BLaER1 (cell line): ENCODE results near the gene INPP5F.
A peak's percentile ranks its signal among the peaks of the same experiment; 100 is the strongest.

Experiments
- H3K27ac ChIP-seq: shearing (Covaris generic); formaldehyde crosslinking; 2 replicates; pipeline ENCODE4 v1.8.1; 2022
- H3K27me3 ChIP-seq: shearing (Covaris generic); formaldehyde crosslinking; 2 replicates; pipeline ENCODE4 v1.8.1; 2022
- H3K36me3 ChIP-seq: shearing (Covaris generic); formaldehyde crosslinking; 2 replicates; pipeline ENCODE4 v1.8.1; 2022
- H3K4me1 ChIP-seq: shearing (Covaris generic); formaldehyde crosslinking; 2 replicates; pipeline ENCODE4 v1.8.1; 2022
- H3K4me2 ChIP-seq: shearing (Covaris generic); formaldehyde crosslinking; 2 replicates; pipeline ENCODE4 v1.8.1; 2022
- H3K4me3 ChIP-seq: shearing (Covaris generic); formaldehyde crosslinking; 2 replicates; pipeline ENCODE4 v1.8.1; 2022
- H3K9ac ChIP-seq: shearing (Covaris generic); formaldehyde crosslinking; 2 replicates; pipeline ENCODE4 v1.8.1; 2022
- H3K9me3 ChIP-seq: shearing (Covaris generic); formaldehyde crosslinking; 2 replicates; pipeline ENCODE4 v1.8.1; 2022
- H4K20me1 ChIP-seq: shearing (Covaris generic); formaldehyde crosslinking; 2 replicates; pipeline ENCODE4 v1.8.1; 2022
- Cebpa-rat ChIP-seq: shearing (Covaris generic); IDR thresholded peaks from 2 replicates; pipeline ENCODE4 v1.8.1; 2022

Gene INPP5F

DNA sequence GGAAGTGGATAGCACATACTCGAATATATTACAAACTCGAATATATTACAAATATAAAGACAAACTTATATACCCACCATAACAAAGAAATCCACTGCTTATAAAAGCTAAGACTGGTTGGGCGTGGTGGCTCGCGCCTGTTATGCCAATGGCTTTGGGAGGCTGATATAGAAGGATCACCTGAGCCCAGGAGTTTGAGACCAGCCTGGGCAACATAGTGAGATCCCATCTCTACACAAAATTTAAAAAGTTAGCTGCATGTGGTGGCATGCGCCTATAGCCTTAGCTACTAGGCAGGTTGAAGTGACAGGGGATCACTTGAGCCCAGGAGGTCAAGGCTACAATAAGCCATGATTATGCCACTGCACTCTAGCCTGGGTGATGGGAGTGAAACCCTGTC is 126.4 kb downstream of the INPP5F start:
- H3K9me3 ChIP-seq = no peaks in the 10 kb centered on the region
- H3K36me3 ChIP-seq = peaks cover 98% of the 10 kb centered on the region
- peaks cover 28% of the 10 kb centered on the region; the same call in 1 of the 2 replicates for H4K20me1 ChIP-seq
- no peaks in the 10 kb centered on the region for H3K27me3 ChIP-seq
- H3K4me3 ChIP-seq = no peak overlapping the region
- H3K4me1 ChIP-seq = peaks cover 6% of the 10 kb centered on the region
- no peak overlapping the region for H3K27ac ChIP-seq
- H3K9ac ChIP-seq = no peak overlapping the region
- no peak overlapping the region for H3K4me2 ChIP-seq
- no peak for TF ChIP-seq Cebpa-rat

GRCh38 chr10:119852822-119853221 is 127.0 kb downstream of the INPP5F start:
- peaks cover 99% of the 10 kb centered on the region for H3K36me3 ChIP-seq
- H4K20me1 ChIP-seq = peaks cover 32% of the 10 kb centered on the region; the same call in 1 of the 2 replicates
- no peak overlapping the region for H3K4me2 ChIP-seq
- no peak overlapping the region for H3K27ac ChIP-seq
- no peak overlapping the region for H3K9ac ChIP-seq
- H3K4me3 ChIP-seq = no peak overlapping the region
- no peaks in the 10 kb centered on the region for H3K9me3 ChIP-seq
- no peaks in the 10 kb centered on the region for H3K27me3 ChIP-seq
- H3K4me1 ChIP-seq = peaks cover 6% of the 10 kb centered on the region
- TF ChIP-seq Cebpa-rat = no peak

DNA sequence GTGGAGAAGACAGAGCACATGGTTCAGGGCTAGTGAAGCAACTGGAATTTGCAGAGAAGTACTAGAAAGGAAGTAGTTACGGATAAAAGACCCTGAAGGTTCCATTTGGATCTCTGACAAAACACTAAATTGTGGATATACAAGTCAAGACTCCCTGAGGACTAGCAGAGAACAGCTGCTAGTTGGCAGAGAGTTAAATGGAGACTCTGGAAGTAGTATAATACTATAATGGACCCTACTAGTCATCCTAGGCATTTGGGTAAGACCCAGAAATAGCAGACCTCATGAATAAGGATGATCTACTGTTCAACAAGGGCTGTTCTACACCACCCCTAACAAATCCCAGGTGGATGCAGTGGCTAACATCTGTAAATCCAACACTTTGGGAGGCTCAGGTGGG is 127.7 kb downstream of the INPP5F start:
- Histone ChIP-seq H3K4me2 (no peak overlapping the region), H3K4me1 (peaks cover 6% of the 10 kb centered on the region), H3K27me3 (no peaks in the 10 kb centered on the region), H3K4me3 (no peak overlapping the region), H3K9me3 (no peaks in the 10 kb centered on the region), H3K36me3 (peaks cover 96% of the 10 kb centered on the region), H4K20me1 (peaks cover 40% of the 10 kb centered on the region), H3K9ac (no peak overlapping the region), H3K27ac (no peak overlapping the region)
- TF ChIP-seq Cebpa-rat = no peak

- TF ChIP-seq Cebpa-rat = no peak
- H3K4me2 ChIP-seq = no peak overlapping the region
- peaks cover 39% of the 10 kb centered on the region for H3K4me1 ChIP-seq
- no peaks in the 10 kb centered on the region for H3K27me3 ChIP-seq
- no peak overlapping the region for H3K9ac ChIP-seq
- peaks cover 85% of the 10 kb centered on the region for H4K20me1 ChIP-seq
- peaks cover 56% of the 10 kb centered on the region for H3K36me3 ChIP-seq
- no peak overlapping the region for H3K4me3 ChIP-seq
- no peak overlapping the region for H3K27ac ChIP-seq
- no peaks in the 10 kb centered on the region for H3K9me3 ChIP-seq
Measured at GRCh38 chr10:119858063-119858462, 132.2 kb downstream of the INPP5F start.

- Histone ChIP-seq H3K4me2 (no peak overlapping the region), H3K9ac (no peak overlapping the region), H4K20me1 (peaks cover 86% of the 10 kb centered on the region), H3K36me3 (peaks cover 53% of the 10 kb centered on the region), H3K9me3 (peaks cover 15% of the 10 kb centered on the region), H3K27ac (no peak overlapping the region), H3K27me3 (no peaks in the 10 kb centered on the region), H3K4me3 (no peak overlapping the region), H3K4me1 (peaks cover 39% of the 10 kb centered on the region)
- TF ChIP-seq Cebpa-rat = no peak
Measured at GRCh38 chr10:119859420-119860258, 133.8 kb downstream of the INPP5F start.

GRCh38 chr10:119860866-119861607 is 135.2 kb downstream of the INPP5F start:
- Histone ChIP-seq H3K36me3 (peaks cover 54% of the 10 kb centered on the region), H3K9ac (no peak overlapping the region), H3K27me3 (no peaks in the 10 kb centered on the region), H3K9me3 (peaks cover 29% of the 10 kb centered on the region), H3K27ac (no peak overlapping the region), H4K20me1 (peaks cover 88% of the 10 kb centered on the region), H3K4me2 (peak overlapping the region; percentile 23), H3K4me1 (peaks cover 34% of the 10 kb centered on the region), H3K4me3 (no peak overlapping the region)
- TF ChIP-seq Cebpa-rat = no peak

GRCh38 chr10:119862524-119862923 is 136.7 kb downstream of the INPP5F start:
- Histone ChIP-seq H3K9me3 (peaks cover 44% of the 10 kb centered on the region), H3K4me3 (no peak overlapping the region), H4K20me1 (peaks cover 91% of the 10 kb centered on the region), H3K27me3 (no peaks in the 10 kb centered on the region), H3K36me3 (peaks cover 55% of the 10 kb centered on the region), H3K27ac (no peak overlapping the region), H3K4me1 (peaks cover 36% of the 10 kb centered on the region), H3K4me2 (no peak overlapping the region), H3K9ac (no peak overlapping the region)
- TF ChIP-seq Cebpa-rat = no peak

- Histone ChIP-seq H3K36me3 (peaks cover 62% of the 10 kb centered on the region), H3K4me2 (no peak overlapping the region), H3K9me3 (peaks cover 52% of the 10 kb centered on the region), H3K27ac (no peak overlapping the region), H4K20me1 (peaks cover 91% of the 10 kb centered on the region), H3K9ac (no peak overlapping the region), H3K27me3 (no peaks in the 10 kb centered on the region), H3K4me1 (peaks cover 46% of the 10 kb centered on the region), H3K4me3 (no peak overlapping the region)
- no peak for TF ChIP-seq Cebpa-rat
Measured at GRCh38 chr10:119863951-119864565, 138.2 kb downstream of the INPP5F start.

GRCh38 chr10:119865699-119866240 is 139.9 kb downstream of the INPP5F start:
- Histone ChIP-seq H4K20me1 (peaks cover 91% of the 10 kb centered on the region), H3K4me3 (no peak overlapping the region; the same call in 1 of the 2 replicates), H3K36me3 (peaks cover 67% of the 10 kb centered on the region), H3K9me3 (peaks cover 52% of the 10 kb centered on the region), H3K27ac (no peak overlapping the region), H3K4me2 (no peak overlapping the region), H3K27me3 (no peaks in the 10 kb centered on the region), H3K4me1 (peaks cover 46% of the 10 kb centered on the region), H3K9ac (no peak overlapping the region)
- TF ChIP-seq Cebpa-rat = no peak
